ENCODE measurements around the gene DLGAP1.

DNA sequence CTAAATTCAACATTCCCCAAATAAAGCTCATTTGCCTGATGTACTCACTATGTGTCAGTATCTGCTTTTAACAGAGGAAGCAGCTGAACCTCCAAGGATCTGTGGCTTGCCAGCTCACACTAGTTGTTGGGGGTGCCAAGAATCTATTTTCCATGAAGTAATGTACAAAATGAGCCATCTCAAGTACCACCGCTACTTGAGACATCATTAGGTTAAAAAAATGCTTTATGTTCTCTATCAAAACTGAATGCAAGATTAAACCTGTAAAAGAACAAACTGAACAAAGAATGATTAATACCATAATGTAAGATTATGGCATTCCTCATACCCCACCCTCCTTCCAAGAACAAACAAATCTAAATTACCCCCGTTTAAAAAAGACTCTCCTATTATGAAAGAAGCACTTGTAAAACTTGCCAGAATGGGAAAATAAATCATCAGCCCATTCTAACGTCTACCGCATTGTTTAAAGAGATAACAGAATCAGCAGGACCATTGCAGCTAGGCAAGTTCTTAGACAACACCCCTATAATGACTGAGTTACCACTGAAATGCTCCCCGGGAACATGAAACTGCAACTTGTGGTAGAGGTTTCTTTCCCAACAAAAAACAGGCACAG, 471.6 kb downstream of the DLGAP1 start:
- TF ChIP-seq, protein P1, sequence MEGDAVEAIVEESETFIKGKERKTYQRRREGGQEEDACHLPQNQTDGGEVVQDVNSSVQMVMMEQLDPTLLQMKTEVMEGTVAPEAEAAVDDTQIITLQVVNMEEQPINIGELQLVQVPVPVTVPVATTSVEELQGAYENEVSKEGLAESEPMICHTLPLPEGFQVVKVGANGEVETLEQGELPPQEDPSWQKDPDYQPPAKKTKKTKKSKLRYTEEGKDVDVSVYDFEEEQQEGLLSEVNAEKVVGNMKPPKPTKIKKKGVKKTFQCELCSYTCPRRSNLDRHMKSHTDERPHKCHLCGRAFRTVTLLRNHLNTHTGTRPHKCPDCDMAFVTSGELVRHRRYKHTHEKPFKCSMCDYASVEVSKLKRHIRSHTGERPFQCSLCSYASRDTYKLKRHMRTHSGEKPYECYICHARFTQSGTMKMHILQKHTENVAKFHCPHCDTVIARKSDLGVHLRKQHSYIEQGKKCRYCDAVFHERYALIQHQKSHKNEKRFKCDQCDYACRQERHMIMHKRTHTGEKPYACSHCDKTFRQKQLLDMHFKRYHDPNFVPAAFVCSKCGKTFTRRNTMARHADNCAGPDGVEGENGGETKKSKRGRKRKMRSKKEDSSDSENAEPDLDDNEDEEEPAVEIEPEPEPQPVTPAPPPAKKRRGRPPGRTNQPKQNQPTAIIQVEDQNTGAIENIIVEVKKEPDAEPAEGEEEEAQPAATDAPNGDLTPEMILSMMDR (IDR thresholded peaks at IDR 0.05; ENCODE audit: low read depth, low read length) = no peak
- no peak for TF ChIP-seq EZH2phosphoT487 (IDR thresholded peaks at IDR 0.05; ENCODE audit: low read depth)
